HCT116 (cell line): ENCODE results near the gene RASGRF1. TPM values are rescaled to one million over a fixed set of nuclear protein-coding genes. Genes with fewer than 3 reads are reported as not detected.

Experiments used
- ATAC-seq: fragments of 200-7000 bp; cut with Tn5 transposase; 2 replicates; pipeline ENCODE4 v1.9.1; 2020; ENCODE audit warnings: mild to moderate bottlenecking, moderate library complexity
- BruUV-seq: library from RNA; stranded (reverse); fragments of 400-500 nt; replicated peaks from 2 replicates; lab custom pipeline; 2021; lab: Mats Ljungman, UMichigan
- CTCF ChIA-PET: fragments of 300-600 bp; sonication (Branson Sonifier 250); formaldehyde crosslinking; loops from one replicate; lab custom pipeline; 2021; ENCODE audit warnings: antibody characterized with exemption; lab: Charles Lee
- POLR2A ChIA-PET: fragments of 300-600, 350-600 bp; sonication (Branson Sonifier 250); formaldehyde crosslinking; loops from one replicate; lab custom pipeline; 2021; ENCODE audit warnings: antibody characterized with exemption; lab: Charles Lee
- RAD21 ChIA-PET, 2 experiments: fragments of 300-600 bp; sonication (Branson Sonifier 250); formaldehyde crosslinking; loops; one replicate each; lab custom pipeline; 2023; ENCODE audit warnings: low total read pairs in 2 of 2; ENCODE audit not compliant: uncharacterized antibody in 2 of 2, unreplicated experiment in 2 of 2, low non-redundant PET in 1 of 2; lab: Charles Lee
- DNase-seq: peaks from one replicate; pipeline ENCODE4 v3.0.0-alpha.2; 2010; ENCODE audit warnings: low read depth, low spot score
- H2AFZ ChIP-seq: fragments of 200-600 bp; shearing (Covaris generic), sonication (generic); 2 replicates; pipeline ENCODE4 v1.6.1; 2017; ENCODE audit warnings: low read depth, mixed run types, mixed read lengths, antibody characterized with exemption, low read length; ENCODE audit not compliant: poor library complexity, severe bottlenecking
- H3K27ac ChIP-seq: 2 replicates; pipeline ENCODE4 v1.5.1; 2012; ENCODE audit warnings: low read depth, low read length
- H3K27me3 ChIP-seq: fragments of 200-600 bp; sonication (generic); 2 replicates; pipeline ENCODE4 v1.6.1; 2016; ENCODE audit warnings: mixed run types, low read length, mixed read lengths; ENCODE audit not compliant: insufficient read depth
- H3K36me3 ChIP-seq, 2 experiments: fragments of 200-500 bp in 1 of 2; fragments of 200-600 bp in 1 of 2; sonication (Bioruptor generic) in 1 of 2; sonication (generic) in 1 of 2; 2 replicates each; pipeline versions ENCODE4 v1.5.1 to v1.6.1; 2014 to 2016; ENCODE audit warnings: low read length in 2 of 2, inconsistent platforms in 1 of 2, mixed read lengths in 1 of 2, mixed run types in 1 of 2; ENCODE audit not compliant: insufficient read depth in 2 of 2, control insufficient read depth in 1 of 2
- H3K4me1 ChIP-seq, 2 experiments: fragments of 200-600 bp in 1 of 2; sonication (generic) in 1 of 2; 2 replicates each; pipeline versions ENCODE4 v1.5.1 to v1.6.1; 2012 to 2017; ENCODE audit warnings: low read length in 2 of 2, inconsistent platforms in 1 of 2, mild to moderate bottlenecking in 1 of 2, mixed read lengths in 1 of 2, mixed run types in 1 of 2, moderate library complexity in 1 of 2; ENCODE audit not compliant: insufficient read depth in 2 of 2, control insufficient read depth in 1 of 2
- H3K4me2 ChIP-seq: fragments of 200-600 bp; sonication (generic); 2 replicates; pipeline ENCODE4 v1.6.1; 2017; ENCODE audit warnings: mixed run types, low read length, mixed read lengths
- H3K4me3 ChIP-seq, 2 experiments: fragments of 200-600 bp in 1 of 2; sonication (generic) in 1 of 2; replicated peaks in 1 of 2; 2 replicates each; pipeline ENCODE4 v1.5.1; 2011 to 2016; ENCODE audit warnings: low read length in 2 of 2, control low read depth in 1 of 2, low read depth in 1 of 2, mild to moderate bottlenecking in 1 of 2, mixed read lengths in 1 of 2, mixed run types in 1 of 2
- H3K79me2 ChIP-seq: fragments of 200-600 bp; sonication (generic); 2 replicates; pipeline ENCODE4 v1.6.1; 2017; ENCODE audit warnings: mild to moderate bottlenecking, mixed run types, low read length, moderate library complexity, mixed read lengths; ENCODE audit not compliant: insufficient read depth
- H3K9ac ChIP-seq: fragments of 200-600 bp; sonication (generic); 2 replicates; pipeline ENCODE4 v1.6.1; 2016; ENCODE audit warnings: low read length, mixed read lengths
- H3K9me2 ChIP-seq: fragments of 200-600 bp; sonication (generic), shearing (Covaris generic); 2 replicates; pipeline ENCODE4 v1.6.1; 2017; ENCODE audit warnings: mixed run types, mild to moderate bottlenecking, moderate library complexity; ENCODE audit not compliant: insufficient read depth
- H3K9me3 ChIP-seq, 2 experiments: fragments of 200-500 bp in 1 of 2; fragments of 200-600 bp in 1 of 2; sonication (Bioruptor generic) in 1 of 2; sonication (generic) in 1 of 2; 2 replicates each; pipeline ENCODE4 v1.6.1; 2014 to 2017; ENCODE audit warnings: low read length in 2 of 2, mixed read lengths in 2 of 2, inconsistent platforms in 1 of 2, low read depth in 1 of 2, mild to moderate bottlenecking in 1 of 2, mixed run types in 1 of 2, moderate library complexity in 1 of 2; ENCODE audit not compliant: control insufficient read depth in 1 of 2, insufficient read depth in 1 of 2
- H4K20me1 ChIP-seq: fragments of 200-600 bp; sonication (generic), shearing (Covaris generic); 2 replicates; pipeline ENCODE4 v1.6.1; 2017; ENCODE audit warnings: mixed run types, mild to moderate bottlenecking, moderate library complexity; ENCODE audit not compliant: insufficient read depth
- ATF3 ChIP-seq: IDR thresholded peaks from 2 replicates; pipeline ENCODE4 v1.6.1; 2012
- CEBPB ChIP-seq: IDR thresholded peaks from 2 replicates; pipeline ENCODE4 v1.6.1; 2012; ENCODE audit warnings: low read depth
- ELF1 ChIP-seq: IDR thresholded peaks from 2 replicates; pipeline ENCODE4 v1.6.1; 2012; ENCODE audit warnings: low read depth, borderline replicate concordance
- EZH2 ChIP-seq: fragments of 200-600 bp; sonication (generic); IDR thresholded peaks from 2 replicates; pipeline ENCODE4 v1.6.1; 2017; ENCODE audit warnings: antibody characterized with exemption, mixed run types
- FOSL1 ChIP-seq: IDR thresholded peaks from 2 replicates; pipeline ENCODE4 v1.6.1; 2012; ENCODE audit warnings: low read depth
- JUND ChIP-seq: IDR thresholded peaks from 2 replicates; pipeline ENCODE4 v1.6.1; 2012
- MAX ChIP-seq: IDR thresholded peaks from 2 replicates; pipeline ENCODE4 v1.6.1; 2012
- POLR2A ChIP-seq: IDR thresholded peaks from 2 replicates; pipeline ENCODE4 v1.7.0; 2011; ENCODE audit warnings: borderline replicate concordance; ENCODE audit not compliant: insufficient read depth, insufficient read length; ENCODE audit errors: extremely low read depth
- POLR2AphosphoS5 ChIP-seq: IDR thresholded peaks from 2 replicates; pipeline ENCODE4 v1.6.1; 2011; ENCODE audit warnings: mild to moderate bottlenecking, low read depth, low read length, moderate library complexity
- SP1 ChIP-seq: IDR thresholded peaks from 2 replicates; pipeline ENCODE4 v1.6.1; 2012; ENCODE audit warnings: low read depth
- YY1 ChIP-seq: IDR thresholded peaks from 2 replicates; pipeline ENCODE4 v1.6.1; 2011; ENCODE audit warnings: low read length, low read depth, moderate library complexity, mild to moderate bottlenecking; ENCODE audit not compliant: insufficient replicate concordance; ENCODE audit errors: extremely low read depth
- ZFX ChIP-seq: fragments of 450-650 bp; IDR thresholded peaks from 2 replicates; pipeline ENCODE4 v1.6.1; 2017
- ZNF274 ChIP-seq: fragments of 200-500 bp; sonication (Bioruptor generic); IDR thresholded peaks from 2 replicates; pipeline ENCODE4 v1.6.1; 2014; ENCODE audit warnings: mild to moderate bottlenecking, low read depth, low read length, inconsistent platforms
- intact Hi-C: fragments of 100-400 bp; cut with micrococcal nuclease; formaldehyde crosslinking; loops from 2 replicates; pipeline ENCODE4 v1.10.0; 2022
- total RNA-seq: library from RNA; stranded (reverse); gene quantifications from one replicate; pipeline ENCODE4 v1.2.1, GENCODE V29; 2021; ENCODE audit not compliant: unreplicated experiment
- TF ChIP-seq, protein P1 (sequence below): IDR thresholded peaks from 2 replicates; pipeline ENCODE4 v1.6.1; 2012; ENCODE audit warnings: low read depth
- TF ChIP-seq, protein P2 (sequence below), 3 experiments: fragments of 200-600 bp in 1 of 3; sonication (generic) in 1 of 3; IDR thresholded peaks in 2 of 3; conservative IDR thresholded peaks in 1 of 3; 2 replicates each; pipeline ENCODE4 v1.5.1; 2012 to 2017; ENCODE audit warnings: low read depth in 2 of 3, low read length in 2 of 3, antibody characterized with exemption in 1 of 3, borderline replicate concordance in 1 of 3, control low read depth in 1 of 3, mild to moderate bottlenecking in 1 of 3, mixed read lengths in 1 of 3, mixed run types in 1 of 3, moderate library complexity in 1 of 3; ENCODE audit not compliant: insufficient read depth in 1 of 3

RASGRF1 gene
- total RNA-seq, 1 experiment from 2014 or later, result 2.4 TPM

- H2AFZ ChIP-seq, result no peak overlapping the region
- no peak overlapping the region for H3K9ac ChIP-seq
- DNase-seq, result no peak
- no peak for ATAC-seq
- intact Hi-C loops, result no loop called here
- no peaks in the 10 kb centered on the region for H4K20me1 ChIP-seq
- no peak for TF ChIP-seq YY1
- TF ChIP-seq ATF3, result no peak
- no peak for TF ChIP-seq MAX
- no peak for TF ChIP-seq ZFX
- no peak for TF ChIP-seq POLR2AphosphoS5
- TF ChIP-seq POLR2A, result no peak
- TF ChIP-seq CEBPB, result no peak
- no peak for TF ChIP-seq EZH2
- no peak for TF ChIP-seq SP1
- no peak for TF ChIP-seq JUND
- TF ChIP-seq ELF1, result no peak
- TF ChIP-seq, protein P1, sequence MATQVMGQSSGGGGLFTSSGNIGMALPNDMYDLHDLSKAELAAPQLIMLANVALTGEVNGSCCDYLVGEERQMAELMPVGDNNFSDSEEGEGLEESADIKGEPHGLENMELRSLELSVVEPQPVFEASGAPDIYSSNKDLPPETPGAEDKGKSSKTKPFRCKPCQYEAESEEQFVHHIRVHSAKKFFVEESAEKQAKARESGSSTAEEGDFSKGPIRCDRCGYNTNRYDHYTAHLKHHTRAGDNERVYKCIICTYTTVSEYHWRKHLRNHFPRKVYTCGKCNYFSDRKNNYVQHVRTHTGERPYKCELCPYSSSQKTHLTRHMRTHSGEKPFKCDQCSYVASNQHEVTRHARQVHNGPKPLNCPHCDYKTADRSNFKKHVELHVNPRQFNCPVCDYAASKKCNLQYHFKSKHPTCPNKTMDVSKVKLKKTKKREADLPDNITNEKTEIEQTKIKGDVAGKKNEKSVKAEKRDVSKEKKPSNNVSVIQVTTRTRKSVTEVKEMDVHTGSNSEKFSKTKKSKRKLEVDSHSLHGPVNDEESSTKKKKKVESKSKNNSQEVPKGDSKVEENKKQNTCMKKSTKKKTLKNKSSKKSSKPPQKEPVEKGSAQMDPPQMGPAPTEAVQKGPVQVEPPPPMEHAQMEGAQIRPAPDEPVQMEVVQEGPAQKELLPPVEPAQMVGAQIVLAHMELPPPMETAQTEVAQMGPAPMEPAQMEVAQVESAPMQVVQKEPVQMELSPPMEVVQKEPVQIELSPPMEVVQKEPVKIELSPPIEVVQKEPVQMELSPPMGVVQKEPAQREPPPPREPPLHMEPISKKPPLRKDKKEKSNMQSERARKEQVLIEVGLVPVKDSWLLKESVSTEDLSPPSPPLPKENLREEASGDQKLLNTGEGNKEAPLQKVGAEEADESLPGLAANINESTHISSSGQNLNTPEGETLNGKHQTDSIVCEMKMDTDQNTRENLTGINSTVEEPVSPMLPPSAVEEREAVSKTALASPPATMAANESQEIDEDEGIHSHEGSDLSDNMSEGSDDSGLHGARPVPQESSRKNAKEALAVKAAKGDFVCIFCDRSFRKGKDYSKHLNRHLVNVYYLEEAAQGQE, result no peak
- TF ChIP-seq, protein P2, sequence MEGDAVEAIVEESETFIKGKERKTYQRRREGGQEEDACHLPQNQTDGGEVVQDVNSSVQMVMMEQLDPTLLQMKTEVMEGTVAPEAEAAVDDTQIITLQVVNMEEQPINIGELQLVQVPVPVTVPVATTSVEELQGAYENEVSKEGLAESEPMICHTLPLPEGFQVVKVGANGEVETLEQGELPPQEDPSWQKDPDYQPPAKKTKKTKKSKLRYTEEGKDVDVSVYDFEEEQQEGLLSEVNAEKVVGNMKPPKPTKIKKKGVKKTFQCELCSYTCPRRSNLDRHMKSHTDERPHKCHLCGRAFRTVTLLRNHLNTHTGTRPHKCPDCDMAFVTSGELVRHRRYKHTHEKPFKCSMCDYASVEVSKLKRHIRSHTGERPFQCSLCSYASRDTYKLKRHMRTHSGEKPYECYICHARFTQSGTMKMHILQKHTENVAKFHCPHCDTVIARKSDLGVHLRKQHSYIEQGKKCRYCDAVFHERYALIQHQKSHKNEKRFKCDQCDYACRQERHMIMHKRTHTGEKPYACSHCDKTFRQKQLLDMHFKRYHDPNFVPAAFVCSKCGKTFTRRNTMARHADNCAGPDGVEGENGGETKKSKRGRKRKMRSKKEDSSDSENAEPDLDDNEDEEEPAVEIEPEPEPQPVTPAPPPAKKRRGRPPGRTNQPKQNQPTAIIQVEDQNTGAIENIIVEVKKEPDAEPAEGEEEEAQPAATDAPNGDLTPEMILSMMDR (IDR thresholded peaks at IDR 0.05 in 2 of 3, conservative IDR thresholded peaks at IDR 0.05 in 1 of 3; ENCODE audit: borderline replicate concordance in 1 of 3, insufficient read depth in 1 of 3, low read depth in 2 of 3, low read length in 2 of 3), result no peak
- TF ChIP-seq FOSL1, result no peak
- no peak for TF ChIP-seq ZNF274
- TF ChIP-seq, all 23 proteins: peak for 0
- ChIA-PET POLR2A (no interaction called here), RAD21 (no interaction called here), CTCF (no interaction called here)
- H3K4me2 ChIP-seq, result no peak overlapping the region
- H3K79me2 ChIP-seq, result no peaks in the 10 kb centered on the region
- no peaks in the 10 kb centered on the region for H3K9me2 ChIP-seq
- no TSS peak for BruUV-seq
- H3K4me3 ChIP-seq, result no peak overlapping the region
- H3K36me3 ChIP-seq, result no peaks in the 10 kb centered on the region
- H3K4me1 ChIP-seq, result no peaks in the 10 kb centered on the region
- H3K27ac ChIP-seq, result no peak overlapping the region
- no peaks in the 10 kb centered on the region for H3K27me3 ChIP-seq
- no peaks in the 10 kb centered on the region for H3K9me3 ChIP-seq
Measured at GRCh38 chr15:79076661-79077060, 13.9 kb downstream of the RASGRF1 start.
